SH-SY5Y (cell line): ENCODE results near the gene LTB4R2.

Experiments used
- GATA2 ChIP-seq: IDR thresholded peaks from 2 replicates; pipeline ENCODE4 v1.6.1; 2011; ENCODE audit warnings: mild to moderate bottlenecking, low read depth, low read length
- GATA3 ChIP-seq: IDR thresholded peaks from 2 replicates; pipeline ENCODE4 v1.6.1; 2011; ENCODE audit warnings: low read depth, mild to moderate bottlenecking, low read length, moderate library complexity

- TF ChIP-seq GATA2 (no peak), GATA3 (no peak)
These were observed 43.3 kb upstream of the LTB4R2 start for GRCh38 chr14:24266344-24267244.
